Measurements from ENCODE around the gene CXorf58. TPM values are rescaled to one million over a fixed set of nuclear protein-coding genes. Genes with fewer than 3 reads are reported as not detected.

The CXorf58 gene
- total and polyA plus RNA-seq, 2 of the 8 experiments (the other 6 are each of a cell fraction or from before 2014, with no cell fraction given) = 0.05 TPM; not detected in 1

- no peak for TF ChIP-seq E2F6 (IDR thresholded peaks at IDR 0.05)
- TF ChIP-seq CHD2 (IDR thresholded peaks at IDR 0.05; ENCODE audit: low read length) = no peak
- TF ChIP-seq SIX5 (IDR thresholded peaks at IDR 0.05; ENCODE audit: low read depth, low read length) = no peak
- TF ChIP-seq CTBP2 (IDR thresholded peaks at IDR 0.05; ENCODE audit: borderline replicate concordance, insufficient read depth, insufficient read length, low read length) = no peak
- TF ChIP-seq TEAD4 (IDR thresholded peaks at IDR 0.05; ENCODE audit: low read depth, low read length) = no peak
- no peak for TF ChIP-seq CTCF (IDR thresholded peaks at IDR 0.05; ENCODE audit: control extremely low read depth in 1 of 3, insufficient read depth in 1 of 3, low read depth in 1 of 3, low read length in 3 of 3)
Observed at GRCh38 chrX:23935106-23935505, 27.3 kb downstream of the CXorf58 start (continued).
